GM12874 (cell line): ENCODE results near the gene TEX11.

Experiments
- TF ChIP-seq, protein P1 (sequence below): IDR thresholded peaks from 2 replicates; pipeline ENCODE4 v1.5.1; 2011; ENCODE audit warnings: low read depth, mild to moderate bottlenecking, control low read depth, low read length, moderate library complexity; ENCODE audit not compliant: insufficient read depth

Gene TEX11

DNA sequence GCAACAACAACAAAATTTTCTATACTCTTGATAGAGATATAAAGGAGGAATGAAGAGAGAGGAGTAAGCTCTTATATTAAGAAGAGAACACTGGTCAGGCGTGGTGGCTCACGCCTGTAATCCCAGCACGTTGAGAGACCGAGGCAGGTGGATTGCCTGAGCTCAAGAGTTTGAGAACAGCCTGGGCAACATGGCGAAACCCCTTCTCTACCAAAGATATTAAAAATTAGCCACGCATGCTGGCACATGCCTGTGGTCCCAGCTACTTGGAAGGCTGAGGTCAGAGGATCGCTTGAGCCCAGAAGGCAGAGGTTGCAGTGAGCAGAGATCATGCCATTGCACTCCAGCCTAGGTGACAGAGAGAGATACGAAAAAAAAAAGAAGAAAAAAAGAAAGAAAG is 102.4 kb downstream of the TEX11 start:
- TF ChIP-seq, protein P1, sequence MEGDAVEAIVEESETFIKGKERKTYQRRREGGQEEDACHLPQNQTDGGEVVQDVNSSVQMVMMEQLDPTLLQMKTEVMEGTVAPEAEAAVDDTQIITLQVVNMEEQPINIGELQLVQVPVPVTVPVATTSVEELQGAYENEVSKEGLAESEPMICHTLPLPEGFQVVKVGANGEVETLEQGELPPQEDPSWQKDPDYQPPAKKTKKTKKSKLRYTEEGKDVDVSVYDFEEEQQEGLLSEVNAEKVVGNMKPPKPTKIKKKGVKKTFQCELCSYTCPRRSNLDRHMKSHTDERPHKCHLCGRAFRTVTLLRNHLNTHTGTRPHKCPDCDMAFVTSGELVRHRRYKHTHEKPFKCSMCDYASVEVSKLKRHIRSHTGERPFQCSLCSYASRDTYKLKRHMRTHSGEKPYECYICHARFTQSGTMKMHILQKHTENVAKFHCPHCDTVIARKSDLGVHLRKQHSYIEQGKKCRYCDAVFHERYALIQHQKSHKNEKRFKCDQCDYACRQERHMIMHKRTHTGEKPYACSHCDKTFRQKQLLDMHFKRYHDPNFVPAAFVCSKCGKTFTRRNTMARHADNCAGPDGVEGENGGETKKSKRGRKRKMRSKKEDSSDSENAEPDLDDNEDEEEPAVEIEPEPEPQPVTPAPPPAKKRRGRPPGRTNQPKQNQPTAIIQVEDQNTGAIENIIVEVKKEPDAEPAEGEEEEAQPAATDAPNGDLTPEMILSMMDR = no peak

DNA sequence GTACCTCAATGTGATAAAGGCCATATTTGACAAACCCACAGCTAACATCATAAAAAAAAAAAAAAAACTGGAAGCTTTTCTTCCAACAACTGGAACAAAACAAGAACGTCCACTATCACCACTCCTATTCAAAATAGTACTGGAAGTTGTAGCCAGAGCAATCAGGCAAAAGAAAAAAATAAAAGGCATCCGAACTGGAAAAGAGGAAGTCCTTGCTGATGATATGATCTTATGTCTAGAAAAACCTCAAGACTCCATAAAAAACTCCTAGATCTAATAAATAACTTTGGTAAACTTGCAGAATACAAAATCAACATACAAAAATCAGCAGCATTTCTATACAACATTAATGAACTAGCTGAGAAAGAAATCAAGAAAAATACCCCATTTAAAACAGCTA is 134.3 kb downstream of the TEX11 start:
- TF ChIP-seq, protein P1 = no peak

DNA sequence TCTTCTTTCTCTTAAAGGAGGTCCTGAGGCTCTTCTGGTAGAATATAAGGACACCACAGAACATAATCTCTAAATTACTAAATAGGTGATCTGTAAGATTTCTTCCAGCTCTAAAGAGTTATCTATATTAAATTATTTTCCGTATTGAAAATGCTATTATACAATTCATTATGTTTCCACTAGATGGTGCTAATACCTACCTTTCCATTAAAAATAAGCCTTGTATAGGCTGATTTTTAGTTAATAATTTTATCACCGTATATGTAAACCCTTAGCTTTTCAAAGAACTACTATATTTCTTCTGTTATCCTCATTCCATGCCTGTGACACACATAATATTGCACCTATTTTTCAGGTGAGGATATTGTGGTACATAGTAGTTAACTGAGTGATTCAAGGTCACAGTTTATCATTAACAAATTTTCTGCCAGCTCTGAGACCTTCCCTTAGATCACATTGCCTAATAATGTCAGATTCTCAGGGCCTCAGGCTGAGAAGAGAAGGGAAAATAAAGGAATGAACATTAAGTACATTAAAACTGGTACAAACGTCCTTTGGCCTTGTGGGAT is 138.8 kb downstream of the TEX11 start:
- TF ChIP-seq, protein P1 = no peak

DNA sequence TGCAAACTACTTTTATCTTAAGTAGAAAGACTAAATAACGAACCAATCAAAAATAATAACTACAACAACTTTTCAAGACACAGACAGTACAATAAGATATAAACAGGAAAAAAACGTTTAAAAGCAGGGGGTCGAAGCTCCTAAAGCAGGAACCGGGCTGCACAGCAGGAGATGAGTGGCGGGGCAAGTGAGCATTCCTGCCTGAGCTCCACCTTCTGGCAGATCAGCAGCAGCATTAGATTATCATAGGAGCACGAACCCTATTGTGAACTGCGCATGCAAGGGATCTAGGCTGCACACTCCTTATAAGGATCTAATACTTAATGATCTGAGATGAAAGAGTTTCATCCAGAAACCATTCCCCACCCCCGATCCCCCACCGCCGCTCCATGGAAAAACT is 146.2 kb downstream of the TEX11 start:
- TF ChIP-seq, protein P1 = no peak

DNA sequence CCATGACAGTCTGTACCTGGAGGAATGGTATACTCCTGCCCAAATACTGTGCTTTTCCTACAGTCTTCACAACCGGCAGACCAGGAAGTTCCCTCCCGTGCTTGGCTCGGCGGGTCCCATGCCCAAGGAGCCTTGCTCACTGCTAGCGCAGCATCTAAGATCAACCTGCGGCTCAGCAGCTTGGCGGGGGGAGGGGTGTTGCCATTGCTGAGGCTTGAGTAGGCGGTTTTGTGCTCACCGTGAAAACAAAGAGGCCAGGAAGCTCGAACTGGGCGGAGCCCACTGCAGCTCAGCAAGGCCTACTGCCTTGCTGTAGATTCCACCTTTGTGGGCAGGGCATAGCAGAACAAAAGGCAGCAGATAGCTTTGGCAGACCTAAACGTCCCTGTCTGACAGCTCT is 152.7 kb downstream of the TEX11 start:
- TF ChIP-seq, protein P1 = no peak

DNA sequence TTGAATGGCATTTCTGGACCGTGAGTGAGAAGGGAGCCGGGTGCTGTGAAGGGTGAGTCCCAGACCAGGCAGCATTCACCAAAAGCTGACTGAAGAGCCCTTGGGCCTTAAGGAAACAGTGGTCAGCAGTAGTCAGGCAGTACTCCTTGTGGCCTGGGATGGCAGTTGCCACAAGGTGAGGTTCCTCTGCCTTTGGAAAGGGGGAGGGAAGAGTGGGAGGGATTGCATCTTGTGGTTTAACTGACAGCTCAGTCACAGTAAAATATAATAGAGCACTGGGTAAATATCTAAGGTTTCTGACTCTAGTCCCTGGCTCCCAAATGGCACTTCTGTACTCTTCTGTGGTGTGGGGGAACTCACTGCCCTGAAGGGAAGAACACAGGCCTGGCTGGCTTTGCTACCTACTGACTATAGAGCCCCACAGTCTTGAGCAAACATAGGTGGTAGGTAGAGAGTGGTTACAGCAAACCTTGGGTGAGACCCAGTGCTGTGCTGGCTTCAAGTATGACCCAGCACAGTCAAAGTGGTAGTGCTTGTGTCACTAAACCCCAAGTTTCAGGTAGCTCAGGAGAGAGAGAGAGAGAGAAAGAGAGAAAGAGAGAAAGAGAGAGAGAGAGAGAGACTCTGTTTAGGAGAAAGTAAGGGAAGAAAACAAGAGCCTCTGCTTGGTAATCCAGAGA is 154.2 kb downstream of the TEX11 start:
- TF ChIP-seq, protein P1 = no peak

DNA sequence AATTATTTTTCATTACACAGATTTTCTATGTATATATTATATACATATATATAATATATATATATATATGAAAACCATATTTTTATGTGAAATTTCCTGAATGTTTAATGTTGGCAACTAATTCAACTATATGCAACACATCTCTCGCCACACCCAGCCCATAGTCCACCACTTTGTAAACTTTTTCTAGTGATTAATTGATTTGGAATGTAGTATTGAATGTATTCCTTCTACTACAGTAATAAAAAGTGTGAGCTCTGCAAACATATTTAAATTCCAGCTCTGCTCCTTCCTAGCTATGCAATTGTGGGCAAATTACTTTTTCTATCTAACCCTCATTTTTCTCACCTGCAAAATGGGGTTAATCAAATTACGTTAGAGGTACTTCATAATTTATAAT is 187.8 kb downstream of the TEX11 start:
- TF ChIP-seq, protein P1 = no peak
